ENCODE measurements around the gene MAP3K20. TPM values are rescaled to one million over a fixed set of nuclear protein-coding genes. Genes with fewer than 3 reads are reported as not detected.

MAP3K20 gene
- total RNA-seq, 1 experiment from 2014 or later = 44.5 TPM

GRCh38 chr2:173056705-173057364 is 18.8 kb upstream of the MAP3K20 start:
- no peaks in the 10 kb centered on the region for H3K36me3 ChIP-seq (ENCODE audit: control insufficient read depth, insufficient read depth, low read length)
- H3K4me1 ChIP-seq = peaks cover 32% of the 10 kb centered on the region
- BruUV-seq (replicated peaks) = no TSS peak
- H3K4me3 ChIP-seq (ENCODE audit: low read depth, low read length) = no peak overlapping the region
- ChIA-PET CTCF (no interaction called here), POLR2A (no interaction called here)
- Mint-ChIP-seq H3K27ac (ENCODE audit: unreplicated experiment) (no peak overlapping the region), H3K4me1 (ENCODE audit: low read depth, unreplicated experiment) (peaks cover 11% of the 10 kb centered on the region), H3K9me3 (ENCODE audit: unreplicated experiment) (peaks cover 25% of the 10 kb centered on the region), H3K36me3 (ENCODE audit: insufficient read depth, unreplicated experiment) (peaks cover 9% of the 10 kb centered on the region), H3K27me3 (ENCODE audit: insufficient read depth, unreplicated experiment) (no peaks in the 10 kb centered on the region), H3K4me3 (ENCODE audit: unreplicated experiment) (no peak overlapping the region)
- TF ChIP-seq CTCF (IDR thresholded peaks at IDR 0.05; ENCODE audit: insufficient read depth in 1 of 2, low read depth in 1 of 2, low read length in 1 of 2, severe bottlenecking in 1 of 2, unreplicated experiment in 1 of 2) = no peak
- DNase-seq = no peak
- no peaks in the 10 kb centered on the region for H3K27me3 ChIP-seq (replicated peaks; ENCODE audit: control insufficient read depth, insufficient read depth, low read length)
- peaks cover 17% of the 10 kb centered on the region for H3K9me3 ChIP-seq
- intact Hi-C loops (cut with micrococcal nuclease; ENCODE audit: unreplicated experiment) = no loop called here

- DNase-seq = no peak
- Histone ChIP-seq H3K9me3 (peaks cover 5% of the 10 kb centered on the region), H3K4me1 (peaks cover 22% of the 10 kb centered on the region), H3K27me3 (replicated peaks; ENCODE audit: control insufficient read depth, insufficient read depth, low read length) (no peaks in the 10 kb centered on the region), H3K4me3 (ENCODE audit: low read depth, low read length) (no peak overlapping the region), H3K36me3 (ENCODE audit: control insufficient read depth, insufficient read depth, low read length) (no peaks in the 10 kb centered on the region)
- BruUV-seq (replicated peaks) = no TSS peak
- intact Hi-C loops (cut with micrococcal nuclease; ENCODE audit: unreplicated experiment) = no loop called here
- ChIA-PET CTCF (no interaction called here), POLR2A (no interaction called here)
- peaks cover 7% of the 10 kb centered on the region for H3K4me1 Mint-ChIP-seq (ENCODE audit: low read depth, unreplicated experiment)
- H3K4me3 Mint-ChIP-seq (ENCODE audit: unreplicated experiment) = no peak overlapping the region
- peaks cover 5% of the 10 kb centered on the region for H3K36me3 Mint-ChIP-seq (ENCODE audit: insufficient read depth, unreplicated experiment)
- no peak overlapping the region for H3K27ac Mint-ChIP-seq (ENCODE audit: unreplicated experiment)
- no peaks in the 10 kb centered on the region for H3K27me3 Mint-ChIP-seq (ENCODE audit: insufficient read depth, unreplicated experiment)
- TF ChIP-seq CTCF (IDR thresholded peaks at IDR 0.05; ENCODE audit: insufficient read depth in 1 of 2, low read depth in 1 of 2, low read length in 1 of 2, severe bottlenecking in 1 of 2, unreplicated experiment in 1 of 2) = no peak
- H3K9me3 Mint-ChIP-seq (ENCODE audit: unreplicated experiment) = peaks cover 19% of the 10 kb centered on the region
Observed at GRCh38 chr2:173058097-173058496, 17.5 kb upstream of the MAP3K20 start.

- Histone ChIP-seq H3K4me3 (ENCODE audit: low read depth, low read length) (no peak overlapping the region), H3K36me3 (ENCODE audit: control insufficient read depth, insufficient read depth, low read length) (no peaks in the 10 kb centered on the region), H3K27me3 (replicated peaks; ENCODE audit: control insufficient read depth, insufficient read depth, low read length) (no peaks in the 10 kb centered on the region), H3K9me3 (no peaks in the 10 kb centered on the region), H3K4me1 (peaks cover 16% of the 10 kb centered on the region)
- Mint-ChIP-seq H3K36me3 (ENCODE audit: insufficient read depth, unreplicated experiment) (no peaks in the 10 kb centered on the region), H3K27ac (ENCODE audit: unreplicated experiment) (no peak overlapping the region), H3K9me3 (ENCODE audit: unreplicated experiment) (peaks cover 15% of the 10 kb centered on the region), H3K27me3 (ENCODE audit: insufficient read depth, unreplicated experiment) (no peaks in the 10 kb centered on the region), H3K4me1 (ENCODE audit: low read depth, unreplicated experiment) (peaks cover 2% of the 10 kb centered on the region), H3K4me3 (ENCODE audit: unreplicated experiment) (no peak overlapping the region)
- ChIA-PET CTCF (no interaction called here), POLR2A (no interaction called here)
- intact Hi-C loops (cut with micrococcal nuclease; ENCODE audit: unreplicated experiment) = no loop called here
- no peak for DNase-seq
- BruUV-seq (replicated peaks) = no TSS peak
- no peak for TF ChIP-seq CTCF (IDR thresholded peaks at IDR 0.05; ENCODE audit: insufficient read depth in 1 of 2, low read depth in 1 of 2, low read length in 1 of 2, severe bottlenecking in 1 of 2, unreplicated experiment in 1 of 2)
Observed at GRCh38 chr2:173058673-173059072, 17.0 kb upstream of the MAP3K20 start.
